A549 (cell line): ENCODE results near the gene GPR176.

Experiments
- BCL3 ChIP-seq: fragments of >200 bp; sonication (Bioruptor Twin); formaldehyde crosslinking; IDR thresholded peaks from 3 replicates; pipeline ENCODE4 v1.6.1; 2016
- CTCF ChIP-seq: fragments of >200 bp; sonication (Bioruptor Twin); formaldehyde crosslinking; IDR thresholded peaks from 3 replicates; pipeline ENCODE4 v1.5.1; 2016
- KDM5A ChIP-seq: fragments of 200-600 bp; sonication (generic); IDR thresholded peaks from 2 replicates; pipeline ENCODE4 v1.6.1; 2016; ENCODE audit warnings: antibody characterized with exemption, mild to moderate bottlenecking
- POLR2A ChIP-seq: IDR thresholded peaks from 2 replicates; pipeline ENCODE4 v1.6.1; 2012; ENCODE audit warnings: mild to moderate bottlenecking, low read length
- POLR2AphosphoS2 ChIP-seq: conservative IDR thresholded peaks from 2 replicates; pipeline ENCODE4 v1.6.1; 2012; ENCODE audit warnings: low read length, improper control_type of control experiment, inconsistent platforms
- RAD21 ChIP-seq, 2 experiments: fragments of >200 bp in 1 of 2; sonication (Bioruptor Twin) in 1 of 2; formaldehyde crosslinking in 1 of 2; IDR thresholded peaks in 1 of 2; conservative IDR thresholded peaks in 1 of 2; 2 replicates in 1 of 2; 3 replicates in 1 of 2; pipeline ENCODE4 v1.6.1; 2012 to 2018; ENCODE audit warnings: inconsistent platforms in 1 of 2
- ZSCAN20 ChIP-seq: fragments of 250-450 bp; sonication (Bioruptor Pico); IDR thresholded peaks from 2 replicates; pipeline ENCODE4 v1.8.0; 2022; ENCODE audit warnings: mild to moderate bottlenecking, moderate library complexity

GRCh38 chr15:39951561-39951960 lies 31.5 kb upstream of the GPR176 start:
- no peak for TF ChIP-seq POLR2A
- no peak for TF ChIP-seq ZSCAN20 (CRISPR knock-in tag)
- TF ChIP-seq CTCF = no peak
- no peak for TF ChIP-seq BCL3
- TF ChIP-seq RAD21 (conservative IDR thresholded peaks at IDR 0.05 in 1 of 2, IDR thresholded peaks at IDR 0.05 in 1 of 2) = no peak
- no peak for TF ChIP-seq KDM5A
- no peak for TF ChIP-seq POLR2AphosphoS2
